HAP-1 (cell line): ENCODE data around the gene CELA2A.
"Not testable (repeated sequence)": the region's sequence is repeated elsewhere in the genome, so short reads cannot be mapped to it uniquely, and the experiment has no call there.

Source experiments
- DNase-seq, 2 experiments: peaks; one replicate each; pipeline ENCODE4 v3.0.0-alpha.2; 2016 to 2020; ENCODE audit warnings: low spot score in 2 of 2
- H3K27me3 ChIP-seq: fragments of 250-450 bp; sonication (Bioruptor Pico); 2 replicates; pipeline ENCODE4 v1.5.1; 2020; ENCODE audit warnings: low read depth, mild to moderate bottlenecking, moderate library complexity
- H3K36me3 ChIP-seq: fragments of 250-450 bp; sonication (Bioruptor Pico); replicated peaks from 2 replicates; pipeline ENCODE4 v1.5.1; 2020; ENCODE audit warnings: mild to moderate bottlenecking
- H3K4me1 ChIP-seq: fragments of 250-450 bp; sonication (Bioruptor Pico); 2 replicates; pipeline ENCODE4 v1.5.1; 2020; ENCODE audit warnings: mild to moderate bottlenecking
- H3K4me3 ChIP-seq: fragments of 250-450 bp; sonication (Bioruptor Pico); 2 replicates; pipeline ENCODE4 v1.5.1; 2020; ENCODE audit warnings: mild to moderate bottlenecking, moderate library complexity
- H3K9me3 ChIP-seq: fragments of 250-450 bp; sonication (Bioruptor Pico); 2 replicates; pipeline ENCODE4 v1.5.1; 2020; ENCODE audit warnings: mild to moderate bottlenecking, moderate library complexity
- in situ Hi-C: fragments of 300-500 bp; cut with MboI; formaldehyde crosslinking; loops from 3 replicates; pipeline ENCODE4 v1.14.3; 2020; ENCODE audit warnings: low sequenced_read_pairs, inconsistent platforms, mixed read lengths

Gene CELA2A

GRCh38 chr1:15417059-15417934, 39.2 kb upstream of the CELA2A start:
- H3K36me3 ChIP-seq: no peaks in the 10 kb centered on the region; the same call in 1 of the 2 replicates
- no peak overlapping the region for H3K4me3 ChIP-seq
- H3K27me3 ChIP-seq: no peaks in the 10 kb centered on the region
- H3K9me3 ChIP-seq: no peaks in the 10 kb centered on the region; the same call in 1 of the 2 replicates
- in situ Hi-C loops: no loop called here
- DNase-seq: no peak
- H3K4me1 ChIP-seq: no peaks in the 10 kb centered on the region

GRCh38 chr1:15418806-15419515, 37.6 kb upstream of the CELA2A start:
- Histone ChIP-seq H3K27me3 (no peaks in the 10 kb centered on the region), H3K36me3 (no peaks in the 10 kb centered on the region; the same call in 1 of the 2 replicates), H3K4me3 (no peak overlapping the region), H3K4me1 (no peaks in the 10 kb centered on the region), H3K9me3 (no peaks in the 10 kb centered on the region; the same call in 1 of the 2 replicates)
- in situ Hi-C loops: no loop called here
- no peak for DNase-seq

DNA sequence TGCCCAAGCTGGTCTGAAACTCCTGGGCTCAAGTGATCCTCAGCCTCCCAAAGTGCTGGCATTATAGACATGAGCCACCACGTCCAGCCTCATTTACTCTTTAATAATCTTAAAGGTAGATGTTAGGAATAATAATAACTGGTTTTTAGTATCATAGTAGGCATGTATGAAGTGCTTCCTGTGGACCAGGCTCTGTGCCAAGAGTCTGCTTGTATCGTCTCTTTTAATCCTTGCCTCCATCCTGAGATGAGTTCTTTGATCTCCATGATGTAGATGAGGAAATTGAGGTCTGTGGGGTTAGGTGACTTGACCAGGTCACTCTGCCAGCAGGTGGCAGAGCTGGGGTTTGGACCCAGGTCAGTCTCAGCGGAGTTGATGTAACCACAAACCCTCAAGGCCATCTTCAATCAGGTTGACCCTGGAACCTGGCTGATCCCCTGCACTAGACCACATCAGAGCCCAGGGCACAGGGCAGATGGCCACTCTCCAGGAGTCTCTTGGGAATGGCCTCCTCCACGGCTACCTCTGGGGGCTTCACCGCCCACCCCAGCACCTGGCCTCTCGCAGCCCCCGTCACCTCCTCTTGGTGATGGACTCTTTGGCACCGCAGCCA, 35.6 kb upstream of the CELA2A start:
- Histone ChIP-seq H3K27me3 (no peaks in the 10 kb centered on the region), H3K36me3 (peaks cover 4% of the 10 kb centered on the region), H3K4me3 (no peak overlapping the region), H3K9me3 (no peaks in the 10 kb centered on the region; the same call in 1 of the 2 replicates), H3K4me1 (no peaks in the 10 kb centered on the region)
- DNase-seq: no peak
- in situ Hi-C loops: loop anchor here (10.0 kb wide), 1 partner anchor 296 kb away; no protein-coding TSS in a partner anchor

- Histone ChIP-seq H3K36me3 (peaks cover 17% of the 10 kb centered on the region), H3K9me3 (no peaks in the 10 kb centered on the region; the same call in 1 of the 2 replicates), H3K4me3 (no peak overlapping the region), H3K27me3 (no peaks in the 10 kb centered on the region), H3K4me1 (no peaks in the 10 kb centered on the region)
- in situ Hi-C loops: loop anchor here (10.0 kb wide), 1 partner anchor 298 kb away; no protein-coding TSS in a partner anchor
- no peak for DNase-seq
These were observed 33.7 kb upstream of the CELA2A start for GRCh38 chr1:15422871-15423270.

DNA sequence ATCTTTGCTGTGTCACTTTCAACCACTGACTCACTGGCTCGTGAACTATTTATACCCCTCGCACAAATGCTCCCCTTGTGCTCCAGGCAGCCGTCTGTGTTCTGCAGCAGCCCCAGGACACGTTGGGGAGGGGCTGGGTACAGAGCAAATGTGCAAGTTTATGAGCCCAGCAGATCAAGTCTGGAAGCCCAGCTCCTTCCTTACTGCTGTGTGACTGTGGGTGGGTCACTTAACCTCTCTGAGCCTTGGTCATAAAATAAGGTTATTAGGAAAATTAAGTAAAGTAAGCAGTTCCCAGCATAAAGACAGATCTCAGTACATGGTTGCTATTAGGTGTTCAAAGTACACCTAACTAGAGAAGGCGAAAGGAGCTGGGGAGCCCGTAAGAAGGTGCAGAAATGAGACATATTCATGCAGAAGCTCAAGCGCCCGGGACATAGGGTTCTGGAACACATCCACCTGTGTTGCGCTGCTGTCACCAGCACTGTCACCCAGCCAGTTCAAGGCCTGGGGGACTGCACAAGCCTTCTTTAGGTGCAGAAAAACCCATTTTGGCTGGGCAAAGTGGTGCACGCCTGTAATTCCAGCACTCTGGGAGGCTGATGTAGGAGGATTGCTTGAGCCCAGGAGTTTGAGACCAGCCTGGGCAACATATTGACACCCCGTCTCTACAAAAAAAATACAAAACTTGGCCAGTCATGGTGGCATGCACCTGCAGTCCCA, 33.0 kb upstream of the CELA2A start:
- DNase-seq: no peak
- Histone ChIP-seq H3K27me3 (no peaks in the 10 kb centered on the region), H3K4me1 (no peaks in the 10 kb centered on the region), H3K36me3 (peaks cover 17% of the 10 kb centered on the region), H3K4me3 (no peak overlapping the region), H3K9me3 (no peaks in the 10 kb centered on the region; the same call in 1 of the 2 replicates)
- in situ Hi-C loops: loop anchor here (10.0 kb wide), 1 partner anchor 299 kb away; no protein-coding TSS in a partner anchor

GRCh38 chr1:15424146-15424667, 32.3 kb upstream of the CELA2A start:
- H3K36me3 ChIP-seq: peaks cover 17% of the 10 kb centered on the region
- DNase-seq: no peak
- H3K4me1 ChIP-seq: no peaks in the 10 kb centered on the region

DNA sequence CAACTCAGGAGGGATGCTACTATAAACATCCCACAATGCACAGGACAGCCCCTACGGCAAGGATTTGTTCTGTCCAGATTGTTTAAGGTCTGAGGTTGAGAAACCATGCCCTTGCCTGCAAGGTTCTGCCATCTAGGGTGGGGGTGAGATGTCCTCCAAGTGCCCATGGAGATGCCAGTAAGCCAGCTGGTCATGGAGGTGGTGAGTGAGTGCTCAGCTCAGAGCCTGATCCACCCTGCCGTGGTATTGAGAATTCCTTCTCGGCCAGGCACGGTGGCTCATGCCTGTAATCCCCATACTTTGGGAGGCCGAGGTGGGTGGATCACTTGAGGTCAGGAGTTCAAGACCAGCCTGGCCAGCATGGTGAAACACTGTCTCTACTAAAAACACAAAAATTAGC, 31.6 kb upstream of the CELA2A start:
- H3K4me3 ChIP-seq: no peak overlapping the region
- H3K36me3 ChIP-seq: peaks cover 17% of the 10 kb centered on the region
- H3K4me1 ChIP-seq: no peaks in the 10 kb centered on the region
- no peak for DNase-seq
- H3K9me3 ChIP-seq: no peaks in the 10 kb centered on the region; the same call in 1 of the 2 replicates
- H3K27me3 ChIP-seq: no peaks in the 10 kb centered on the region
- in situ Hi-C loops: loop anchor here (5.0 to 10.0 kb wide), 2 partner anchors 98 to 300 kb away; no protein-coding TSS in a partner anchor

More at GRCh38 chr1:15424146-15424667, 32.3 kb upstream of the CELA2A start:
- no peaks in the 10 kb centered on the region; the same call in 1 of the 2 replicates for H3K9me3 ChIP-seq
- no peaks in the 10 kb centered on the region for H3K27me3 ChIP-seq
- in situ Hi-C loops: loop anchor here (10.0 kb wide), 1 partner anchor 299 kb away; no protein-coding TSS in a partner anchor
- no peak overlapping the region for H3K4me3 ChIP-seq

- in situ Hi-C loops: loop anchor here (5.0 to 10.0 kb wide), 2 partner anchors 98 to 301 kb away; no protein-coding TSS in a partner anchor
- Histone ChIP-seq H3K27me3 (no peaks in the 10 kb centered on the region), H3K9me3 (no peaks in the 10 kb centered on the region), H3K36me3 (peaks cover 18% of the 10 kb centered on the region), H3K4me3 (no peak overlapping the region), H3K4me1 (no peaks in the 10 kb centered on the region)
- DNase-seq: no peak
These were observed 31.0 kb upstream of the CELA2A start for GRCh38 chr1:15425521-15425920.

GRCh38 chr1:15425958-15426357, 30.6 kb upstream of the CELA2A start:
- DNase-seq: no peak
- Histone ChIP-seq H3K4me3 (no peak overlapping the region), H3K27me3 (no peaks in the 10 kb centered on the region), H3K4me1 (no peaks in the 10 kb centered on the region), H3K36me3 (peaks cover 22% of the 10 kb centered on the region), H3K9me3 (no peaks in the 10 kb centered on the region)
- in situ Hi-C loops: loop anchor here (5.0 to 10.0 kb wide), 2 partner anchors 99 to 301 kb away; no protein-coding TSS in a partner anchor

GRCh38 chr1:15426492-15427279, 29.8 kb upstream of the CELA2A start:
- Histone ChIP-seq H3K4me3 (no peak overlapping the region), H3K9me3 (no peaks in the 10 kb centered on the region), H3K36me3 (peaks cover 26% of the 10 kb centered on the region), H3K27me3 (no peaks in the 10 kb centered on the region), H3K4me1 (no peaks in the 10 kb centered on the region)
- no peak for DNase-seq
- in situ Hi-C loops: loop anchor here (5.0 to 10.0 kb wide), 2 partner anchors 99 to 302 kb away; no protein-coding TSS in a partner anchor

DNA sequence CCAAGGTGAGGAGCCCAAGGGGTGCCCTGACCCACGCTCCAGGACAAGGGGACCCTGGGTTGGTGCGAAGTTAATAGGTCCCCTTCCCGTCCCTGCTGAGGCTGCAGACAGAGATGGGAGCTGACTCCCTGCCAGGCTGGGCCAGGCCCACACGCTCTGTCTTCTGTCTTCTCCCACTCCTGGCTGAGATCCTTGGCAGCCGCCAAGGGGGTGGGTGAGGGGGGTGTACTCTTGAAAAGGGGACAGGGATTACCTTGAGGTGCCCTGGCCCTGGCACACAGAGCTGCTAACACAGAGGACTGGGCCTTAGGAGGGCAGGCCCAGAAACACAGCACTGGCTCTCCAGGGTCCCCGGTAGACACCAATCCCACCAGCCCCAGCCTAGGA, 29.3 kb upstream of the CELA2A start:
- no peak overlapping the region for H3K4me3 ChIP-seq
- H3K4me1 ChIP-seq: no peaks in the 10 kb centered on the region
- H3K27me3 ChIP-seq: no peaks in the 10 kb centered on the region
- DNase-seq: no peak
- in situ Hi-C loops: loop anchor here (5.0 to 10.0 kb wide), 2 partner anchors 100 to 302 kb away; no protein-coding TSS in a partner anchor
- H3K9me3 ChIP-seq: no peaks in the 10 kb centered on the region
- peaks cover 26% of the 10 kb centered on the region for H3K36me3 ChIP-seq

DNA sequence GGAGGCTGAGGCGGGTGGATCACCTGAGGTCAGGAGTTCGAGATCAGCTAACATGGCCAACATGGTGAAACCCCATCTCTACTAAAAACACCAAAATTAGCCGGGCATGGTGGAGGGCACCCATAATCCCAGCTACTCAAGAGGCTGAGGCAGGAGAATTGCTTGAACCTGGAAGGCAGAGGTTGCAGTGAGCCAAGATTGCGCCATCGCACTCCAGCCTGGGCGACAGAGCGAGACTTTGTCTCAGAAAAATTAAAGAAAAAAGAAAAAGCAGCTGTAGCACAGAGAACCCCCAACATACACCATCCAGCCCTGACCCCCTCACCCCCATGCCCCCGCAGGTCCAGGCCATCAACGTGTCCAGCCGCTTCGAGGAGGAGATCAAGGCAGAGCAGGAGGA, 28.3 kb upstream of the CELA2A start:
- in situ Hi-C loops: loop anchor here (5.0 to 10.0 kb wide), 2 partner anchors 101 to 303 kb away; no protein-coding TSS in a partner anchor
- not testable (repeated sequence) for H3K4me1 ChIP-seq, H3K9me3 ChIP-seq

More for the DNA sequence above, 28.3 kb upstream of the CELA2A start:
- H3K4me3 ChIP-seq, H3K27me3 ChIP-seq, DNase-seq: not testable (repeated sequence)
- peaks cover 26% of the 10 kb centered on the region for H3K36me3 ChIP-seq
